Measurements from ENCODE around the gene ATP6V0B. TPM values are rescaled to one million over a fixed set of nuclear protein-coding genes. Genes with fewer than 3 reads are reported as not detected.

ATP6V0B gene
- total RNA-seq, 4 donors from 2014 or later = 87.5 to 218 (median 122) TPM

- TF ChIP-seq, protein P1, sequence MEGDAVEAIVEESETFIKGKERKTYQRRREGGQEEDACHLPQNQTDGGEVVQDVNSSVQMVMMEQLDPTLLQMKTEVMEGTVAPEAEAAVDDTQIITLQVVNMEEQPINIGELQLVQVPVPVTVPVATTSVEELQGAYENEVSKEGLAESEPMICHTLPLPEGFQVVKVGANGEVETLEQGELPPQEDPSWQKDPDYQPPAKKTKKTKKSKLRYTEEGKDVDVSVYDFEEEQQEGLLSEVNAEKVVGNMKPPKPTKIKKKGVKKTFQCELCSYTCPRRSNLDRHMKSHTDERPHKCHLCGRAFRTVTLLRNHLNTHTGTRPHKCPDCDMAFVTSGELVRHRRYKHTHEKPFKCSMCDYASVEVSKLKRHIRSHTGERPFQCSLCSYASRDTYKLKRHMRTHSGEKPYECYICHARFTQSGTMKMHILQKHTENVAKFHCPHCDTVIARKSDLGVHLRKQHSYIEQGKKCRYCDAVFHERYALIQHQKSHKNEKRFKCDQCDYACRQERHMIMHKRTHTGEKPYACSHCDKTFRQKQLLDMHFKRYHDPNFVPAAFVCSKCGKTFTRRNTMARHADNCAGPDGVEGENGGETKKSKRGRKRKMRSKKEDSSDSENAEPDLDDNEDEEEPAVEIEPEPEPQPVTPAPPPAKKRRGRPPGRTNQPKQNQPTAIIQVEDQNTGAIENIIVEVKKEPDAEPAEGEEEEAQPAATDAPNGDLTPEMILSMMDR (IDR thresholded peaks at IDR 0.05) = no peak
- TF ChIP-seq POLR2A (IDR thresholded peaks at IDR 0.05) = no peak
- Histone ChIP-seq H3K4me3 (peak overlapping the region in 2 of 4 donors; percentile 74 to 90), H3K27me3 (no peaks in the 10 kb centered on the region), H3K4me1 (peaks cover 0 to 11% (median 5%) of the 10 kb centered on the region in 4 donors), H3K27ac (peak overlapping the region in 1 of 4 donors; percentile 58), H3K9me3 (no peaks in the 10 kb centered on the region), H3K36me3 (peaks cover 0 to 4% (median 0%) of the 10 kb centered on the region in 3 donors)
- DNase-seq = no peak
Measured at GRCh38 chr1:43969416-43969745, 5.4 kb upstream of the ATP6V0B start.

DNA sequence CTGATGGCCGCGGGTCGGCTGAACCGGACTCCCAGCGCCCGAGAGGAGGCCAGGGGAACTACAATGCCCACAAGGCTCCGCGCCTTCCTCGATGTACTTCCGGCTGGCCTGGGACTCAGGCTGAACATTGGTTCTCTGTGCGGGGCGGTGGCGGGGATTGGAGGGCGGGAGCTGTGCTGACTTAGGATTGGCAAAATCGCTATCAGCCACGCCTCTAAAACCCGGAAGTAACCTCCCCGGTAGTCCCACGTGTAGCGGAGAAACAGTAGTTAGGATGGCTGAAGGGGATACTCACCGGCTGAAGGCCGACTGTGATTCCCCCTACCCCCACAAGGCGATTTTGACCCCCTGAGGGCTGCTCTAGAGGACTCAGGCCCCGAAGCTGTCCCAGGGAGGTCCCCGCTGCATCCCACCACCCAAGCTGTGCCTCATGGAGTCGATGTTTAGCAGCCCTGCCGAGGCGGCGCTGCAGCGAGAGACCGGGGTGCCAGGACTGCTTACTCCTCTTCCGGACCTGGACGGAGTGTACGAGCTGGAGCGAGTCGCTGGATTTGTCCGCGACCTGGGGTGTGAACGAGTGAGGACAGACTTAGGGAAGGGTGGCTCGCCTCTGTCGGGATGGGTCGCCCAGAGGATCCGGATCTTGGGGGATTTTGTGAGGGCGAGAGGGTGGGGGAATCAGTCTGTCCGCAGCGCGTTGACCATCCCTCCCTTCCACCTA lies 4.9 kb upstream of the ATP6V0B start, which contains the start of gene DPH2:
Gene DPH2, plus strand, starts transcription at position 265 of the 721 bp plus-strand sequence. Its CDS starts 166 bp downstream, at position 431.
- Histone ChIP-seq H3K4me1 (peaks cover 0 to 11% (median 5%) of the 10 kb centered on the region in 4 donors), H3K36me3 (peaks cover 0 to 4% (median 0%) of the 10 kb centered on the region in 3 donors), H3K27me3 (no peaks in the 10 kb centered on the region), H3K27ac (peak within 1 kb of the TSS in 2 of 4 donors; percentile 6 to 58), H3K4me3 (peak within 1 kb of the TSS; percentile 55 to 90 (median 70)), H3K9me3 (no peaks in the 10 kb centered on the region)
- peak; percentile 96 to 99 (median 97) for DNase-seq
- TF ChIP-seq, protein P1 (IDR thresholded peaks at IDR 0.05) = peak in 5 of 6 experiments; percentile 16 to 41 (median 17)
- TF ChIP-seq POLR2A (IDR thresholded peaks at IDR 0.05) = no peak

DNA sequence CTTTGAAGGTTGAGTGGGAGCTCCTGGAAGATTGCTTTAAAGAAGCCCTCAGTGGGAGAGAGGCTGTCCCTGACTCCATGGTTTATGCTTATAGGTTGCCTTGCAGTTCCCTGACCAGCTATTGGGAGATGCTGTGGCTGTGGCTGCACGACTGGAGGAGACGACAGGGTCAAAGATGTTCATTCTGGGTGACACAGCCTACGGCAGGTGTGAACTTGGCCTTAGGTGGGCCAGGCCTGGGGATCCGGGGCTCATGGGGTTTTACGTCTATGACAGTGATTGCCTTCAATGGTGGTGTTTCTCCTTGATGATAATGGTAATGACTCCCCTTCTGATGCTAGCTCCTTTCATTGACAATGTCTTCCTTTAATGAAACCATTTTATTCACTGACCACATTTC lies 4.3 kb upstream of the ATP6V0B start:
- TF ChIP-seq, protein P1 (IDR thresholded peaks at IDR 0.05) = no peak
- no peak for TF ChIP-seq POLR2A (IDR thresholded peaks at IDR 0.05)
- Histone ChIP-seq H3K4me3 (peak overlapping the region; percentile 55 to 90 (median 70)), H3K27me3 (no peaks in the 10 kb centered on the region), H3K9me3 (no peaks in the 10 kb centered on the region), H3K36me3 (peaks cover 0 to 4% (median 0%) of the 10 kb centered on the region in 3 donors), H3K4me1 (peaks cover 0 to 13% (median 6%) of the 10 kb centered on the region in 4 donors), H3K27ac (peak overlapping the region in 1 of 4 donors; percentile 58)
- DNase-seq = no peak

GRCh38 chr1:43970911-43971310 lies 3.8 kb upstream of the ATP6V0B start:
- Histone ChIP-seq H3K4me1 (peaks cover 3 to 17% (median 10%) of the 10 kb centered on the region in 4 donors), H3K27me3 (no peaks in the 10 kb centered on the region), H3K9me3 (no peaks in the 10 kb centered on the region), H3K4me3 (no peak overlapping the region), H3K27ac (no peak overlapping the region), H3K36me3 (peaks cover 0 to 4% (median 0%) of the 10 kb centered on the region in 3 donors)
- DNase-seq = peak in 1 of 3 donors; percentile 39
- no peak for TF ChIP-seq POLR2A (IDR thresholded peaks at IDR 0.05)
- TF ChIP-seq, protein P1 (IDR thresholded peaks at IDR 0.05) = no peak

- TF ChIP-seq POLR2A (IDR thresholded peaks at IDR 0.05) = no peak
- TF ChIP-seq, protein P1 (IDR thresholded peaks at IDR 0.05) = no peak
- peaks cover 7 to 21% (median 13%) of the 10 kb centered on the region in 4 donors for H3K4me1 ChIP-seq
- peaks cover 0 to 10% (median 0%) of the 10 kb centered on the region in 3 donors for H3K36me3 ChIP-seq
- H3K9me3 ChIP-seq = no peaks in the 10 kb centered on the region
- no peak overlapping the region for H3K27ac ChIP-seq
- no peak overlapping the region for H3K4me3 ChIP-seq
- no peaks in the 10 kb centered on the region for H3K27me3 ChIP-seq
- peak in 1 of 3 donors; percentile 41 for DNase-seq
Measured at GRCh38 chr1:43971336-43971980, 3.3 kb upstream of the ATP6V0B start.
